GM21367 (cell line): ENCODE results near the gene ROGDI.

Source experiments
- ATAC-seq: cut with Tn5 transposase; IDR thresholded peaks from one replicate; pipeline ENCODE4 v1.9.1; 2021; ENCODE audit not compliant: unreplicated experiment

Gene ROGDI

DNA sequence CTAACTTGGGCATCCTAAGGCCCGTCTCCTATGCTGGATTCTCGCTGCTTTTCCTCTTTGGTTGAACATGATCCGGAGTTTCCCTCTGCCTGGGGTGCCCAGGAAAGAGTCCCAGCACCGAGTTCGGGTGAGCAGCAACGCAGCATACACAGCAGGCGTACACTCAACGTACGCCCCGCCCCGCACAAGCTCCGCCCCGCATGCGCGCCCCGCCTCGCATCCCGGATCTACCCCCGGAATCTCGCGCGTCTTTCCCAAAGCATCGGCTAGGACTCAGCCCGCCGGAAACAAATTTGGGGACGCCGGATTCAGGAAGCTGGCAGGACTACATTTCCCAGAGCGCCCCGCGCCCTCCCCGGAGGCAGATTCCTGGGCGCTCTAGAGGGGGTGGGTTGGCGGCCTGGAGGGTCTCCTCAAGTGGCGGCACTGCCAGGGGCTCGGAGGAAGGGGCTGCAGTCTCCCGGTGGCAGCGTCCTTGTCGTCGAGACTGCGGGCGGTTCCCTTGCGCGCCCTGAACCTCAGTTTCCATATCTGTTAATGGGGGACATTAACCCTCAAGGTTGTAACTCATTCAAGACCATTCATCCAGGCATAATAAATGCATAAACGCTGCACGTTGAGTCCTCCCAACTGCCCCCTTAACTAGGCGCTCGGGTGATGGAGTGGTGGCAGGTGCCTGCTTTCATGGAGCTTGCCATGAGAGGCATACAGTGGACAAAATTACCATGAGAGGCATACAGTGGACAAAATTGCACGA is 33.7 kb downstream of the ROGDI start:
- ATAC-seq: no peak

DNA sequence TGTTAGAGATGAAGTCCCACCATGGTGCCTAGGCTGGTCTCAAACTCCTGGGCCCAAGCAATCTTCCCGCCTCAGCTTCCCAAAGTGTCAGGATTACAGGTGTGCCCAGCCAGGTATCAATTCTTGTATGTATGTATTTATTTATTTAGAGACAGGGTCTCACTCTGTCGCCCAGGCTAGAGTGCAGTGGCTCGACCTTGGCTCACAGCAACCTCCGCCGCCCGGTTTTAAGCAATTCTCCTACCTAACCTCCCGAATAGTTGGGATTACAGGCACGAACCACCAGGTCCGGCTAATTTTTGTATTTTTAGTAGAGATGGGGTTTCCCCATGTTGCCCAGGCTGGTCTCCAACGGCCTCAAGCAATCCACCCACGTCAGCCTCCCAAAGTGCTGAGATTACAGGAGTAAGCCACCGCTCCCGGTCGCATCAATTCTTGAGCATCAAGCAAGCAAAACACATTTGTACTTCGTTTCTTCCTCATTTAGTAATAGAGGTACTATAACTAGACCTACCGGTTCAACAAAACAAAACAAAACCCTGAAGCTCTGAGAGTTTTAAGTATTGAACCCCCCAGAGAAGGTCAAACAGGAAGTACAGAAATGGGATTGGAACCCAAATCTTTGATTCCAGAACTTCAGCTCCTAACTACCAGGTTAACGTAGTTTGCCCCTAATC is 34.4 kb downstream of the ROGDI start:
- ATAC-seq: no peak

DNA sequence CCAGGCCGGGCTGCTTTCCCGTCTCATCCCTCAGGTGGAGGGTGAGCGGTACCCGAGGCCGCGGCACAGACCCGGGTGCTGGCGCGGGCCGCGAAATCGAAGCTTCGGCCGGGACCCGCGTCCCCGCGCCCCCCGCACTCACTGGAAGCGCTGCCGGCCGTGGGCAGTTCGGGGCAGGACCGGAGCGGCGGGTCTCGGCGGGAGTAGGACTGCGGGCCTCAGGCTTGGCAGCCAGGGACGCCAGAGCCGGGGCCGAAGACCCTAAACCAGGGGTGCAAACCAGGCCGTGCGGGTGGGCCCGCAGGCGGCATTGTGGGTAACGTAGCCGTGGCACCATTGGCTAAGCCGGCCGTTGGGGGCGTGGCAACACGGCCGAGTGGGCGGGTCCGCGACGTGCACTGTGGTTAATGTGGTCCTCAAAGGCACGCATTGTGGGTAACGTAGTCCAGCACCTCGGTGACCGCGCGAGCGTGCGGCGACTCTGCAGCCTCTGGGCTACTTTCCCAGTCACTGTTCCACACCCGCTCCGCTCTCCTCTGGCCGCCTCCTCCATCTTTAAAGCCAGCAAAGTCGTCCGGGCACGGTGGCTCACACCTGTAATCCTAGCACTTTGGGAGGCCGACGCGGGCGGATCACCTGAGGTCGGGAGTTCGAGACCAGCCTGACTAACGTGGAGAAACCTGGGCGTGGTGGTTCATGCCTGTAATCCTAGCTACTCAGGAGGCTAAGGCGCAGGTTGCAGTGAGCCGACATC is 35.4 kb downstream of the ROGDI start, which contains the start of gene ZNF500:
TSS of gene ZNF500 (minus strand) at position 288 of the 754 bp plus-strand sequence. CDS start 1,184 bp downstream, outside the sequence.
- peak; percentile 83 for ATAC-seq

DNA sequence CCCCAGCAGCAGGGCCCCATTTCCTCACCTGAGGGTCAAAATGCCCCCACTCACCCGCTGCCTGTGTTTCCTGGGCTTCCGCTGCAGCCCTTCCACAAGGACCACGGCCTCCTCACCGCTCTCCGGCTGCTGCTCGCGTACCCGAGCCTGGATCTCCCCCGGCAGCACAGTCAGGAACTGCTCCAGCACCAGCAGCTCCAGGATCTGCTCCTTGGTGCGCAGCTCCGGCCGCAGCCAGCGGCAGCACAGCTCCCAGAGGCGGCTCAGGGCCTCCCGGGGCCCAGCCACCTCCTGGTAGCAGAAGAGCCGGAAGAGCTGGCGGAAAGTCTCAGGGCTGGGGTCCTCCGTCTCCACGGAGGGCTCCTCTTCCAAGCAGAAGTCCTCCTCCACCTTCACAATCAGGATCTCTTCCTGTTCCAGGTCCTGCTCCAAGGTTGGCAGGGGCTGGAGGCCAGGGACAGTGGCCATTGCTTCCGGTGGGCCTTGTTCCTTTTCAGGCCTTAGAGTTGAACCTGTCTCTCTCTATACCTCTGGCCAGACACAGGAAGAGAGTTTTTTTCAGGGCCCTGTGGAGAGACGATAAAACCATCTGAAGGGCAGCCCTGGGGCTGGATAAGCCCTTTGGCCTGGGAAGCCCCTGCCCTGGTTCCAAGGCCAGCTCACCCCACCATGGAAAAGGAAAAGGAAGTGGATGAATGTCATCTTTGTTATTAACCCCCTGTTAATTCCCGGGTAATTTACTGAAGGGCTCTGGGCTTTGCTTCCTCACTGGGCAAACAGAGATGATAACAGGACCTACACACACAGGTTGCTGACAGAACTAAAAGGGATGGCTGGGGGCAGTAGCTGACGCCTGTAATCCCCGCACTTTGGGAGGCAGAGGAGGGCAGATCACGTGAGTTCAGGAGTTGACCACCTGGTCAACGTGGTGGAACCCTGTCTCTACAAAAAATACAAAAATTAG is 36.6 kb downstream of the ROGDI start:
- no peak for ATAC-seq

DNA sequence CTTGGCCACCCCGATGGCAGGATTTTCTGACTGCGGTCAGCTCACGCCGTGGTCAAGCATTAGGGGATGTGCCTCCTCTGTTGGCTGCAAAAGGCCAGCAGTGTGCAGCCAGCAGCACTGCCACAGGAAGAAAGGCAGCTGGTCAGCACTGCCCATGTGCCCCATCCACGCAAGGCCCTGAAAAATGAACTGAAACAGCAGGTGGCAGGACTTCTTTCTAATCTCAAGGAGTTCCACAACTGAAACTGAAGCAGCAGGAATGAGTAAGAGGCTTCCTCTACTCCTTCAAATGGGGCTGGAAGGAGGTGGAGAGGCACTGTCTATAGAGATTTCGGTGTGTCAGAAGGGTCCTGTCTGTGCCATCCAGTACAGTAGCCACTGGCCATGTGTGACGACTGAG is 38.6 kb downstream of the ROGDI start:
- ATAC-seq: no peak

DNA sequence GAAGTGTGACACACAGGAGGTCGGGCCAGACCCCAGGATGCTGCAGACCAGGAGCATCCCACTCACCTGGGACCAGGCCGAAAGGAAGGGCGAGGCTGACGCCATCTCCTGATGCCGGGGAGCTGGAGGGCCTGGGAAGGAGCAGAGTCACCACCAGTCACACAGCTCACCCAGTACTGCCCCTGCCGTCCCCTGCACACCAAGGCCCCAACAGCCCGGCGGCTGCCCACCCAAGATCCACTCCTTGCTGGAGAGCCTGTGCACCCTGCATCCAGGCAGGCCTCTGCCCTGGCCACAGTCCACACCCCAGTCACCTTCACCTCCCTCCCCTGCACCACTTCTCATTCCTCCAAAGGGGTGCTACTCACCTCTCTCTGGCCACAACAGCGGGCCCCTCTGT is 40.2 kb downstream of the ROGDI start:
- ATAC-seq: no peak

DNA sequence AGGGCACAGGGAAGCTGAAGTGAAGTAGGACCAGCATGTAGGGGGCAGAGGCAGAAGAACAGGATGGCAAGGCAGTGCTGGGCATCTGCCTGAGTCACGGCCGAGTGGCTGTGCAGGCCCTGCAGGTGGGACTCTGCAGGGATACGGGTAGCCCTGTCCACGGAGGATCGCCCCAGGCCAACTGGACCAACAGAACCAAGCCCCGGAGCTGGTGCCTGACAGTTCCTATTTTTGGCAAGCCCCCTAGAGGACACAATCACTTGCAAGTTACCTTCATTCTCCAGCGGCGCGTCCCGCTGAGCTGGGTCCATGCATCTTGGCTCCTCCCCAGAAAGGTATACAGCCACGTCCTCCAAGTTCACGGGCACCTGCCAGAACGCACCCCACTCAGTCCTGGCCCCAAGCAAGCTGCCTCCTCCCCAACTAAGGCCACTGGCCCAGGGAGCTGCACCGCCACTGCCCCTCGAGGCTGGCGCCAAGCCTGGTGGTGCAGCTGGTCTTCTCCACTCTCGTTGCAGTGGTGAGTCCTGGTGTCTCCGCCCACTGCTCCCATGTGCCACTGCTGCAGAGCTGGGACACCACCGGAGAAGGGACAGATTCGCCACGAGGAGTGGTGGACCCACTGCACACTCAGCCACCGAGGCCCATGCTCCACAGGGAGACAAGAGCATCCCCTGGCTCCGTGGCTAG is 42.1 kb downstream of the ROGDI start:
- ATAC-seq: no peak

DNA sequence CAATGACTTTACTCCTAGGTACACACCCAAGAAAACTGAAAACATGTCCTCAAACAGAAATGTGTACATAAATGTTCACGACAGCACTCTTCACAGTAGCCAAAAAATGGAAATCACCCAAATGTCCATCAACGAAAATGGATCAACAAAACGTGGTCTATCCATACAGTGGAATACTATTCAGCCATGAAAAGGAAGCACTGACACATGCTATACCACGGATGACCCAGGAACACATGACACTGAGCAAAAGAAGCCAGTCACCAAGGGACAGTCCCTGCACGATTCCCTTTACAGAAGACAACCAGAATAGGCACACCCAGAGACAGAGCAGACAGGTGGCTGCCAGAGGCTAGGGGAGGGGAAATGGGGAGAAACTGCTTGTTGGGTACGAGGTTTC is 46.7 kb downstream of the ROGDI start:
- no peak for ATAC-seq

DNA sequence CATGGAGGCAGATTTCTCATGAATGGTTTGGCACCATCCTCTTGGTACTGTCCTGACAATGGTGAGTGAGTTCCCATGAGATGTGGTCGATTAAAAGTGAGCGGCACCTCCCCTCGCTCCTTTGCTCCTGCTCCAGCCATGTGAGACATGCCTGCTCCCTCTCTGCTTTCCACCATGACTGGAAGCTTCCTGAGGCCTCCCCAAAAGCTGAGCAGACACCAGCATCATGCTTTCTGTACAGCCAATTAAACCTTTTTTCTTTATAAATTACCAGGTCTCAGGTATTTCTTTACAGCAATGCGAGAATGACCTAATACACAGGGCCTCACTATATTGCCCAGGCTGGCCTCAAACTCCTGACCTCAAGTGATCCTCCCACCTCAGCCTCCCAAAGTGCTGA is 47.6 kb downstream of the ROGDI start:
- ATAC-seq: no peak

DNA sequence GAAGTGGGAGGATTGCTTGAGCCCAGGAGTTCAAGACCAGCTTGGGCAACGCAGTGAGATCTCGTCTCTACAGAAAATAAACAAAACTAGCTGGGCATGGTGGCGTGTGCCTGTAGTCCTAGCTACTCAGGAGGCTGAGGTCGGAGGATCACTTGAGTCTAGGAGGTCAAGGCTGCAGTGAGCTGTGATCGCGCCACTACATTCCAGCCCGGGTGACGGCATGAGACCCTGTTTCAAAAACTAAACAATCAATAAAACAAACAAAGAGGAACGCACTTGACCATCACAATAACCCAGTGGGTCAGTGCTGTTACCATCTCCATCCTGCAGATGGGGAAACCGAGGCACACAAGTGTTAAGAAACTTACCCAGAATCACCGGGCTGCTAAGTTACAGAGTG is 49.2 kb downstream of the ROGDI start:
- no peak for ATAC-seq

DNA sequence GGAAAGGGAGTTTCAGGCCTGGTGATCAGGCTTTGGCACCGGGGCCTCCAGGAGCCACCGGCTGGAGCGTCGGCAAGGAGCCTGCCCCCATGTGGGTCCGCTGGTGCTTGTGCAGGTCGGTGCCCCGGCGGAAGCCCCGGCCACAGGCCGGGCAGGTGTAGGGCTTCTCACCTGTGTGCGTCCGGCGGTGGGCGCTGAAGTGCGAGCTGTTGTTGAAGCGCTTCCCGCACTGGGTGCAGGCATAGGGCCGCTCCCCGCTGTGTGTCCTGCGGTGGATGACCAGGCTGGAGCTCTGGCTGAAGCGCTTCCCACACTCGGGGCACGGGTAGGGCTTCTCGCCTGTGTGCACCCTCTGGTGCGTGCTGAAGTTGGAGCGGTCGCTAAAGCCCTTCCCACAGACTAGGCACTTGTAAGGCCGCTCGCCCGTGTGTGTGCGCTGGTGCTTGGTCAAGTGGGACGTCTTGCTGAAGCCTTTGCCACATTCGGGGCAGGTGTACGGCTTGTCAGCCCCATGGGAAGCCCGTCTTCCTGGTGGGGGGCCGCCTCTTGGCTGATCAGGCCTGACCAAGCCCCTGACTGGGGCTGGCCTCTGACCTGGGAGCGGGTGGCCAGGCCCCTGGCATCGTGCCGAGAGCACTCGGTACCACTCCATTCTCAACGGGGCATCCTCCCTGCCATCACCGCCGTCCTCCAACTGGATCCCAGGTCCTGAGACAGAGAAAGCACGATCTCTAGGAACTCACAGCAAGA is 49.9 kb downstream of the ROGDI start:
- no peak for ATAC-seq

DNA sequence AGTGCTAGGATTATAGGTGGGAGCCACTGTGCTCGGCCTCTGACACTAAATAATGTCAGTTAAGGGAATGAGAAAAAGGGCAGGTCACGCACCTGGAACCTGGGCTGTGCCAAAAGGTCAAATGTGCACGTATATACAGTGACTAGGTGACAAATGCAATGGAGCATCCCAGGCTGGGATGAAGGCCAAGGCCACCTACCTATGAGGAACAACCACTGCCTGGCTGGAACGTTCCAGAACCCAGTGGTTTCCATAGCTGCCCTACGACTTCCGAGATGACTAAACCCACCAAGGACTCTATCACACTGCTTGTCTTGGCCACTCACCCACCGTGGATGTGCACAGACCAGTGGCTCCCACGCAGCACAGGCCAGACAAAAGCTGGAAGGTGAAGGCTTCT is 51.5 kb downstream of the ROGDI start:
- no peak for ATAC-seq

DNA sequence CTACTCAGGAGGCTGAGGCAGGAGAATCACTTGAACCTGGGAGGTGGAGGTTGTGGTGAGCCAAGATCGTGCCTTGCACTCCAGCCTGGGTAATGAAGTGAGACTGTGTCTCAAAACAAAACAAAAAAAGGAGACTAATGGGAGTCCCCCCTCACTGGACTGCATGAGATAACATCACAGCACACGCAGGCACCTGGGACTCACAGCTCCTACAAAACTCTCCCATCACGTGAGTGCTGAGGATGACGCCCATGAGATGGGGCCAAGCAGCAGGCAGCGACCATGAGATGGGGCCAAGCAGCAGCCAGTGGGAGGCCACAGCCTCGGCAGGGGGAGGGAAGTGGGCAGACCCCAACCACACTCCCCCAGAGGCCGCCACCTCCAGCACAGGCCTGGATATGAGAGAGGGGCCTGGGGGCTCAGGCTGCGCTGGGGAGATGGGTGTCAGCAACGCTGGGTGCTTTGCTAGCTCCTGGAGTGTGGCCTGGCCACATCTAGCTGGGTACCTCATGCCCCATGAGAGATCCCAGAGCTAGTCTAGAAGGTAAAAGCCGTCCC is 52.7 kb downstream of the ROGDI start:
- ATAC-seq: no peak

DNA sequence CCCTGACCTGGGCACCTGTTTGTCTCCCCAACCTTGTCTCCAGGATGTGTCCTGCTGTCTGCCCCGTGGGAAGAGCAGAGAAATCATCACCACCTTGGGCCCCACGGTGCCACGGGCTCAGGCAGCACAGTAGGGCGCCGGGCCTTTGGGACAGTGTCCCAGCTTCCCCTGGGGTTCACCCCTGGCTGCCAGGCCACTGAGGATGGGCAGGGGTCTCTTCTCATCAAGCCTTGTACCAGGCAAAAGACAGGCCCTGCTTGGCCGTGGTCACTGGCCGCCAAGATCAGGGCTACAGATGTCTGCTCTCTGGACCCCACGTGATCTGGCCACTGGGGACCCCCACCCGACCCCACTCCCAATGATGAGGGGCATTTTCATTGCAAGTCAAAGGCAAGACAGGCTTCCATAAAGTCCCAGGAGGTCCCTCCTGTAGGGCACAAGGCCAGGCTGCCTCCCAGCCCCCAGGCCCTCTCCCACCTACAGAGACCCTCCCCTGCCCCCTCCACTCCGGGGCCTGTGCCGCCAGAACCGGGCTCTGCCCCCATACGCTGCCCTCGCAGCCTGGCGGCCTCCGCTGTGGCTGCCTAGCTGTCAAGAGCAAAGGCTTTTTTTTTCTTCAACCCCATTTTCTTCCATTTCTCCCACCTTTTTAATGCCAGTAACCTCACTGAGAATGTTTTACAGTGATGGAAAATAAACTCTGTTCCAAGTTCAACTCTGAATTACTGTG is 53.6 kb downstream of the ROGDI start:
- ATAC-seq: no peak

DNA sequence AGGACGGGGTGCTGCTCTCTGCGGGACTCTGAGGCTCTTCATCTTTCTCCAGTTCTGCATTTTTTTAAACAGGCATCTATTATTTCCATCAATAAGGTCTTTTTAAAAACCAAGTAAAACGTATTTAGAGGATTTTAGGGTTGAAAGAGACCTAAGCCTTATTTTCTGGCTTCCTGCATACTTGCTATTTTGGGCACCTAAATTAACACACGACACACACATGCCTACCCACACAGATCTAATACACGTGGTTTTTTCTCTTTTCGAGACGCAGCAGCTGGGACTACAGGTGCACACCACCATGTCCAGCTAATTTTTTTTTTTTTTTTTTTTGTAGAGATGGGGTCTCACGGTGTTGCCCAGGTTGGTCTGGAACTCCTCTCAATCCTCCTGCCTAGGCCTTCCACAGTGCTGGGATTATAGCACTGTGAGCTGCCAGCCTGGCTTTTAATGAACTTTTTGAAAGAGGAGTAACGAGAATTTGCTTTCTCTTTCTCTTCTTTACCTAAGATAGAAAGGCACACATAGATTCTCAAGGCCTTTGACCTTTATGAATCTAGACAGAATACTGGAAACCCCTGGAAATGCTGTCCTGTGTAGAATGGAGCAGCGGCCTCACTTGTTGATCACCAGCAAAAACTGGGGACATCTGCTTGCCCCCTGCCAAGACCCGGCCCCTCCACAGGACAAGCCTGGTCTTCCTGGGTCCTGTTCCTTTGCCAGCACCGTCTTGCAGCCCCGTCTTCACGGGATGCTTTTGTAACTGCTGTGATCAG is 54.3 kb downstream of the ROGDI start:
- ATAC-seq: no peak

DNA sequence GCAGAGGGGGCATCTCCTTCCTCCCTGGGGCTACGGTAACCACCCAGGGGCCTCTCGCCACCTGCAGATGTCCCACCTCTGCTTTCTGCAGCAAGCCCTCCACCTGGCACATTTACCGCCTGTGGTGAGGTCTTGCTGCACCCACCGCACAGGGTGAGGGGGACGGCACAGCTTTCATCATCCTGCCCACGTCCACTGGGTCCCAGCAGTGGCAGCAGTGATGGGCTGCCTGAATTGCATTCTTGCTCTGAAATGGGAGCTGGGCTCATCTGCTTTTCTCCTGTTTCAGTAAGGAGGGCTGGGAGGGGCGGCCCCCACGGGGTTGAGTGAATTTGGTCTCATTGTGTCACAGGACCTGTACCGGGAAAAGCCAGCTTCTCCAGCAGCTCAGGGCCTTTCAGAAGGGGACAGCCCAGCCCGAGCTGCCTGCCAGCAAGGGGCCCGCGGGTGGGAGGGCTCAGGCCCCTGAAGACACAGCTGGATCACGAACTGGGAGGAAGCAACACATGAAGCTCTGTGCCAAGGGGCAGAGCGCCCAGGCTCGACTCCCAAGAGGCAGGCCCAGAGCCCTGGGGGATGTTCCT is 55.4 kb downstream of the ROGDI start:
- ATAC-seq: no peak
